Neural progenitor cell (in vitro differentiated cells): ENCODE data around the gene PRSS27. TPM values are rescaled to one million over a fixed set of nuclear protein-coding genes. Genes with fewer than 3 reads are reported as not detected.

Source experiments
- DNase-seq: peaks from one replicate; pipeline ENCODE4 v3.0.0-alpha.2; 2016; ENCODE audit warnings: low spot score
- H2AFZ ChIP-seq: fragments of 200-600 bp; sonication (generic); replicated peaks from 2 replicates; pipeline ENCODE4 v1.6.1; 2016; ENCODE audit warnings: antibody characterized with exemption
- H3F3A ChIP-seq: fragments of 200-600 bp; sonication (generic); 2 replicates; pipeline ENCODE4 v1.6.1; 2016; ENCODE audit warnings: antibody characterized with exemption, low read depth
- H3K27ac ChIP-seq: fragments of 200-600 bp; sonication (generic); 2 replicates; pipeline ENCODE4 v1.5.1; 2016; ENCODE audit warnings: mild to moderate bottlenecking
- H3K27me3 ChIP-seq: fragments of 200-600 bp; sonication (generic); 2 replicates; pipeline ENCODE4 v1.6.1; 2016; ENCODE audit warnings: mild to moderate bottlenecking, moderate library complexity
- H3K36me3 ChIP-seq: fragments of 200-600 bp; sonication (generic); 2 replicates; pipeline ENCODE4 v1.5.1; 2016
- H3K4me1 ChIP-seq: fragments of 200-600 bp; sonication (generic); 2 replicates; pipeline ENCODE4 v1.6.1; 2016; ENCODE audit warnings: mixed run types
- H3K4me2 ChIP-seq: fragments of 200-600 bp; sonication (generic); 2 replicates; pipeline ENCODE4 v1.6.1; 2016
- H3K4me3 ChIP-seq: fragments of 200-600 bp; sonication (generic); 2 replicates; pipeline ENCODE4 v1.5.1; 2016
- H3K79me2 ChIP-seq: fragments of 200-600 bp; sonication (generic); 2 replicates; pipeline ENCODE4 v1.6.1; 2016; ENCODE audit warnings: low read depth
- H3K9ac ChIP-seq: fragments of 200-600 bp; sonication (generic); 2 replicates; pipeline ENCODE4 v1.6.1; 2016
- H3K9me3 ChIP-seq: fragments of 200-600 bp; sonication (generic); 2 replicates; pipeline ENCODE4 v1.5.1; 2016; ENCODE audit warnings: low read depth
- H4K20me1 ChIP-seq: fragments of 200-600 bp; sonication (generic); 2 replicates; pipeline ENCODE4 v1.6.1; 2016; ENCODE audit warnings: low read depth
- H3K27ac Mint-ChIP-seq: 3 replicates; pipeline ENCODE4 v1.8.0; 2021; ENCODE audit warnings: mixed read lengths
- H3K27me3 Mint-ChIP-seq: 2 replicates; pipeline ENCODE4 v1.8.0; 2022; ENCODE audit warnings: low read depth, mild to moderate bottlenecking, inconsistent platforms, moderate library complexity, mixed read lengths; ENCODE audit not compliant: insufficient read depth
- H3K36me3 Mint-ChIP-seq: 3 replicates; pipeline ENCODE4 v1.8.0; 2021; ENCODE audit warnings: mixed read lengths
- H3K4me1 Mint-ChIP-seq: 3 replicates; pipeline ENCODE4 v1.8.0; 2021; ENCODE audit warnings: mixed read lengths
- H3K4me3 Mint-ChIP-seq: 3 replicates; pipeline ENCODE4 v1.8.0; 2021; ENCODE audit warnings: mild to moderate bottlenecking, moderate library complexity, mixed read lengths
- H3K9me3 Mint-ChIP-seq: 3 replicates; pipeline ENCODE4 v1.8.0; 2020; ENCODE audit warnings: mixed read lengths
- EZH2 ChIP-seq: fragments of 200-600 bp; sonication (generic); IDR thresholded peaks from 2 replicates; pipeline ENCODE4 v1.6.1; 2017; ENCODE audit warnings: antibody characterized with exemption, mild to moderate bottlenecking, moderate library complexity
- EZH2phosphoT487 ChIP-seq: fragments of 200-600 bp; sonication (generic); IDR thresholded peaks from 2 replicates; pipeline ENCODE4 v1.6.1; 2017; ENCODE audit warnings: antibody characterized with exemption
- total RNA-seq: library from RNA; depleted of rRNA; stranded (reverse); fragments of >200 nt; gene quantifications from 2 replicates; pipeline ENCODE4 v1.2.3, GENCODE V29; 2015; ENCODE audit warnings: low replicate concordance
- TF ChIP-seq, protein P1 (sequence below): fragments of 200-600 bp; sonication (generic); IDR thresholded peaks from 2 replicates; pipeline ENCODE4 v1.5.1; 2017; ENCODE audit warnings: antibody characterized with exemption, mild to moderate bottlenecking

Gene PRSS27
- total RNA-seq, 1 donor from 2014 or later, result 1.8 TPM

DNA sequence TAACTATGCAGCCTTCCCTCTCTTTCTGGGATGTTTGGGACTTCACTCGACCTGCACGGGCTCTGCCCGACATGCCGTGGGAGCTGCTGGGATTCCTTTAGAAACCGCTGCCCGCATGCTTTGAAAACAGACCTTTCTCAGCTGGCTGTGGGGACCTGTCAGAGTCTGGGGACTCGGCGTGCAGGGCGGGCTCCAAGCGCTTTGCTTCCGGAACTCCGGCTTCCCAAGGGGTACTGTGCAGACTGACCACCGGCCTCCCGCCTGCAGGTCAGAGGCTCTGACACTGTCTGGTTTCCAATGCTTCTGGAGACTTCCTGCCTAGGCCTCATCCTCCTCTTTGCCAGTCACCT is 11.8 kb downstream of the PRSS27 start:
- no peaks in the 10 kb centered on the region for H3K27me3 Mint-ChIP-seq
- Histone ChIP-seq H3K27me3 (no peaks in the 10 kb centered on the region), H2AFZ (no peak overlapping the region), H4K20me1 (no peaks in the 10 kb centered on the region), H3K36me3 (no peaks in the 10 kb centered on the region), H3K4me3 (no peak overlapping the region), H3K9ac (no peak overlapping the region), H3K4me1 (no peaks in the 10 kb centered on the region), H3K9me3 (no peaks in the 10 kb centered on the region), H3K79me2 (no peaks in the 10 kb centered on the region), H3K27ac (no peak overlapping the region), H3K4me2 (no peak overlapping the region), H3F3A (no peaks in the 10 kb centered on the region)
- DNase-seq, result no peak
- TF ChIP-seq, protein P1, sequence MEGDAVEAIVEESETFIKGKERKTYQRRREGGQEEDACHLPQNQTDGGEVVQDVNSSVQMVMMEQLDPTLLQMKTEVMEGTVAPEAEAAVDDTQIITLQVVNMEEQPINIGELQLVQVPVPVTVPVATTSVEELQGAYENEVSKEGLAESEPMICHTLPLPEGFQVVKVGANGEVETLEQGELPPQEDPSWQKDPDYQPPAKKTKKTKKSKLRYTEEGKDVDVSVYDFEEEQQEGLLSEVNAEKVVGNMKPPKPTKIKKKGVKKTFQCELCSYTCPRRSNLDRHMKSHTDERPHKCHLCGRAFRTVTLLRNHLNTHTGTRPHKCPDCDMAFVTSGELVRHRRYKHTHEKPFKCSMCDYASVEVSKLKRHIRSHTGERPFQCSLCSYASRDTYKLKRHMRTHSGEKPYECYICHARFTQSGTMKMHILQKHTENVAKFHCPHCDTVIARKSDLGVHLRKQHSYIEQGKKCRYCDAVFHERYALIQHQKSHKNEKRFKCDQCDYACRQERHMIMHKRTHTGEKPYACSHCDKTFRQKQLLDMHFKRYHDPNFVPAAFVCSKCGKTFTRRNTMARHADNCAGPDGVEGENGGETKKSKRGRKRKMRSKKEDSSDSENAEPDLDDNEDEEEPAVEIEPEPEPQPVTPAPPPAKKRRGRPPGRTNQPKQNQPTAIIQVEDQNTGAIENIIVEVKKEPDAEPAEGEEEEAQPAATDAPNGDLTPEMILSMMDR, result no peak
- no peak for TF ChIP-seq EZH2
- TF ChIP-seq EZH2phosphoT487, result no peak
- H3K4me3 Mint-ChIP-seq, result peak overlapping the region; percentile 65
- no peaks in the 10 kb centered on the region for H3K4me1 Mint-ChIP-seq
- H3K9me3 Mint-ChIP-seq, result no peaks in the 10 kb centered on the region
- H3K27ac Mint-ChIP-seq, result no peak overlapping the region
- no peaks in the 10 kb centered on the region for H3K36me3 Mint-ChIP-seq

DNA sequence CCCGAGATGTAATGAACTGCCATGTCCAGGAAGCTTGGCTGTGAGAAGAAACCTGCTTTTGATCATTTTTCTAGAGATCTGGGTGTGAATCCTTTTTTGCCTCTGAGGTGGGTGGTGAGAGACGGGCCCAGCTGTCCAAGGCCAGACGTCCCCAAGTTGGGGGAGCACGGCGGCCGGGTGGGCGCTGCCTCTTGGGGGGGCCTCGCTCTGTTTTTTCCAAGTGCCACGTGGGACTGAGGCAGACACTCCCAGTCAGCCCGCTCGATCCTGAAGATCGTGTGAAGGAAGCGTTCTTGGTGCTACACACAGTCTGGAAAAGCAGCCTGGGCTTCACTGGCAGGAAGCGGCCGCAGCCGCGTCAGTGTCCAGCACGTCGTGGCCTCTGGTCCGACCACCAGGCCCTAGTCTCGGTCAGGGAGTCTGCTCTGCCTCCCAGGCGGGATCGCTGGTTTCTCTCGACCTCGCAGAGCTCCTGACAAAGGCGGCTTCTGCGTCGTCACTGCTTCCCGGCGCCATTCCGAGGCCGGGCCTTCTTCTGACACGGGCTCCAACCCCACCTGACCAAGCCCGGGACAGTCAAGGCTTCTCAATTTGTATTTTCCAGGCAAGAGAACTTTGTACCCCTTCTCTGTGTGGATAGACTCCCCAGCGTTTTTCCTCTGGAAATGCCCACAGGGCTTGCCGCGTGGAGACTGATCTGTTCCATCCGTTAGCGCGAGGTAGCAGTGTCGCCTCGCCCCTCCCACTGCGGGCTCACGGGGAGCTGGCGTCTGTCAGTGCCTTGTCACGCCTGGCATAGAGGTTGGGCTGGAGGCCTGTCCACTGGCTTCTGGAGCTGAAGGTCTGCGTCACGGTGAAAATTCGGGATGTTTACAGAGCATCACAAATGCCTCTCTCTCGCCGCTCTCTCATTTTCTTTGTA is 12.4 kb downstream of the PRSS27 start:
- Mint-ChIP-seq H3K9me3 (no peaks in the 10 kb centered on the region), H3K4me1 (no peaks in the 10 kb centered on the region), H3K27ac (no peak overlapping the region), H3K4me3 (peak overlapping the region; percentile 65), H3K27me3 (no peaks in the 10 kb centered on the region), H3K36me3 (no peaks in the 10 kb centered on the region)
- no peaks in the 10 kb centered on the region for H3K4me1 ChIP-seq
- TF ChIP-seq, protein P1, result no peak
- no peak for TF ChIP-seq EZH2
- TF ChIP-seq EZH2phosphoT487, result no peak
- no peak overlapping the region for H2AFZ ChIP-seq
- H4K20me1 ChIP-seq, result no peaks in the 10 kb centered on the region
- H3K27me3 ChIP-seq, result no peaks in the 10 kb centered on the region
- no peaks in the 10 kb centered on the region for H3F3A ChIP-seq
- no peak overlapping the region for H3K4me2 ChIP-seq
- H3K9me3 ChIP-seq, result no peaks in the 10 kb centered on the region
- H3K27ac ChIP-seq, result no peak overlapping the region
- H3K36me3 ChIP-seq, result no peaks in the 10 kb centered on the region
- DNase-seq, result no peak
- H3K9ac ChIP-seq, result no peak overlapping the region
- no peaks in the 10 kb centered on the region for H3K79me2 ChIP-seq
- H3K4me3 ChIP-seq, result no peak overlapping the region

DNA sequence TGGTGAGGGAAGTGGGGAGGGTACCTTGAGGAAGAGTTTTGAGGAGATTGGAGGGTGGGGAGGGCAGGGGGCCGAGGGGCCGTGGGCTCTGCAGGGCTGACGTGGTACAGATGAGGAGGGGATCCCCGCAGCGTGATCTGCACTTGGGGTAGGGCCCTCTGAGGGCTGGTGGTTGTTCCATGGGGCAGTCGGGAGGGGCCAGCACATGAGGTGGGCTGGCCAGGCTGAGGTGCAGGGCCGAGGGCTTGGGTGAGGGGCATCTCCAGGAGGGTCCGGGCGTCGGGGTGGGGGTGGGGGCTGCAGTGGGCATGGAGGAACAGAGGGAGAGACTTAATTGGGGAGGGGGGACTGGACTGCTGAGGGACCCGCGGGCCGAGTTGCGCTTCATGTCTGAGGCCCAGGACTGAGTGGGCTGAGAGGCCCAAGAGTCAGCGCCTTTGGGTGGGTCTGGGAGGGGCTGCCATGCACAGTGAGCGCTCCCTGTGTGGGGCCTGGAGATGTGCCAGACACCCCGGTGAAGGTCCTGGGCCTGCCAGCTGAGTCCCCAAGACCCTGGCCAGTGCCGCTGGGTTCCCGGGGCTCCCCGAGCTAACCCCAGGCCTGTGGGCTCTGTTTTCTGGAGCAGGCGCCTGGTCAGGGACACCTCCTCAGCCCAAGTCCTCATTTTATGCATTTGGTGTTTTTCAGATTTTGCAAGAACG is 13.3 kb downstream of the PRSS27 start:
- H3K4me3 Mint-ChIP-seq, result no peak overlapping the region
- Histone ChIP-seq H3K4me1 (no peaks in the 10 kb centered on the region), H3K9me3 (no peaks in the 10 kb centered on the region), H3K27ac (no peak overlapping the region), H4K20me1 (no peaks in the 10 kb centered on the region), H3K27me3 (no peaks in the 10 kb centered on the region), H3K4me2 (no peak overlapping the region), H3F3A (no peaks in the 10 kb centered on the region), H3K36me3 (no peaks in the 10 kb centered on the region), H3K9ac (no peak overlapping the region), H2AFZ (no peak overlapping the region), H3K4me3 (no peak overlapping the region), H3K79me2 (no peaks in the 10 kb centered on the region)
- no peaks in the 10 kb centered on the region for H3K36me3 Mint-ChIP-seq
- no peaks in the 10 kb centered on the region for H3K27me3 Mint-ChIP-seq
- H3K27ac Mint-ChIP-seq, result no peak overlapping the region
- no peaks in the 10 kb centered on the region for H3K9me3 Mint-ChIP-seq
- H3K4me1 Mint-ChIP-seq, result no peaks in the 10 kb centered on the region
- TF ChIP-seq, protein P1, result no peak
- TF ChIP-seq EZH2 (no peak), EZH2phosphoT487 (no peak)
- no peak for DNase-seq
